Endothelial cell of umbilical vein (primary cell): ENCODE measurements around the gene ENTPD3. TPM values are rescaled to one million over a fixed set of nuclear protein-coding genes. Genes with fewer than 3 reads are reported as not detected.

ENCODE experiments used
- BruUV-seq: library from RNA; stranded (reverse); fragments of 400-500 nt; replicated peaks from 2 replicates; lab custom pipeline; 2021; lab: Mats Ljungman, UMichigan
- CTCF ChIA-PET: fragments of 300-600, 350-600 bp; sonication (Branson Sonifier 250); formaldehyde crosslinking; loops from one replicate; lab custom pipeline; 2021; ENCODE audit warnings: antibody characterized with exemption, inconsistent platforms; lab: Charles Lee
- POLR2A ChIA-PET: fragments of 300-600, 350-600 bp; sonication (Branson Sonifier 250); formaldehyde crosslinking; loops from one replicate; lab custom pipeline; 2021; ENCODE audit warnings: antibody characterized with exemption, inconsistent platforms; lab: Charles Lee
- DNase-seq: peaks from one replicate; pipeline ENCODE4 v3.0.0-alpha.2; 2011; ENCODE audit warnings: low read depth, low spot score
- FAIRE-seq: peaks from 2 replicates; lab custom pipeline; 2011; peaks lifted over from hg19 to GRCh38; lab: Jason Lieb, UNC
- H2AFZ ChIP-seq: 2 replicates; pipeline ENCODE4 v1.6.0; 2012; ENCODE audit warnings: low read depth, low read length, control low read depth, inconsistent platforms
- H3K27ac ChIP-seq: 2 replicates; pipeline ENCODE4 v1.5.1; 2011; ENCODE audit warnings: low read depth, mild to moderate bottlenecking, control low read depth, low read length, moderate library complexity; ENCODE audit not compliant: insufficient read depth
- H3K27me3 ChIP-seq, 2 experiments: 2 replicates each; pipeline versions ENCODE4 v1.6.0 to v1.6.1; 2011; ENCODE audit warnings: low read length in 2 of 2, mixed read lengths in 1 of 2; ENCODE audit not compliant: control insufficient read depth in 2 of 2, insufficient read depth in 2 of 2
- H3K36me3 ChIP-seq, 2 experiments: 2 replicates in 1 of 2; 3 replicates in 1 of 2; pipeline ENCODE4 v1.5.1; 2011; ENCODE audit warnings: low read length in 2 of 2, mild to moderate bottlenecking in 1 of 2, moderate library complexity in 1 of 2; ENCODE audit not compliant: control insufficient read depth in 2 of 2, insufficient read depth in 2 of 2; ENCODE audit errors: extremely low read depth in 1 of 2
- H3K4me1 ChIP-seq: 3 replicates; pipeline ENCODE4 v1.5.1; 2011; ENCODE audit warnings: mild to moderate bottlenecking, low read length; ENCODE audit not compliant: control insufficient read depth, insufficient read depth; ENCODE audit errors: extremely low read depth
- H3K4me2 ChIP-seq: 2 replicates; pipeline ENCODE4 v1.6.1; 2011; ENCODE audit warnings: low read length, control low read depth, mixed read lengths; ENCODE audit not compliant: insufficient read depth
- H3K4me3 ChIP-seq, 3 experiments: fragments of 200-600 bp in 1 of 3; sonication (generic), shearing (Covaris generic) in 1 of 3; replicated peaks in 1 of 3; 2 replicates each; pipeline ENCODE4 v1.5.1; 2011 to 2016; ENCODE audit warnings: control low read depth in 3 of 3, low read length in 3 of 3, mild to moderate bottlenecking in 2 of 3, inconsistent platforms in 1 of 3, low read depth in 1 of 3, moderate library complexity in 1 of 3; ENCODE audit not compliant: insufficient read depth in 1 of 3
- H3K79me2 ChIP-seq: 2 replicates; pipeline ENCODE4 v1.6.0; 2012; ENCODE audit warnings: low read length, inconsistent platforms; ENCODE audit not compliant: control insufficient read depth, insufficient read depth
- H3K9ac ChIP-seq: replicated peaks from 2 replicates; pipeline ENCODE3; 2011; ENCODE audit warnings: low read length, control low read depth; ENCODE audit not compliant: insufficient read depth; ENCODE audit errors: extremely low read depth
- H3K9me1 ChIP-seq: replicated peaks from 3 replicates; pipeline ENCODE4 v1.6.0; 2011; ENCODE audit warnings: mild to moderate bottlenecking, low read length; ENCODE audit not compliant: control insufficient read depth, insufficient read depth; ENCODE audit errors: extremely low read depth
- H3K9me3 ChIP-seq: replicated peaks from 2 replicates; pipeline ENCODE4 v1.5.1; 2012; ENCODE audit warnings: low read length, inconsistent platforms; ENCODE audit not compliant: control insufficient read depth, insufficient read depth
- H4K20me1 ChIP-seq: replicated peaks from 2 replicates; pipeline ENCODE3; 2011; ENCODE audit warnings: mild to moderate bottlenecking, low read length; ENCODE audit not compliant: control insufficient read depth, insufficient read depth; ENCODE audit errors: extremely low read depth
- EZH2 ChIP-seq: IDR thresholded peaks from 2 replicates; pipeline ENCODE4 v1.6.1; 2012; ENCODE audit warnings: borderline replicate concordance, low read depth, mild to moderate bottlenecking, moderate library complexity, low read length, inconsistent platforms; ENCODE audit not compliant: severe bottlenecking
- FOS ChIP-seq: IDR thresholded peaks from 2 replicates; pipeline ENCODE4 v1.6.1; 2011; ENCODE audit warnings: mild to moderate bottlenecking, low read length, moderate library complexity, borderline replicate concordance; ENCODE audit not compliant: insufficient read depth
- GATA2 ChIP-seq: IDR thresholded peaks from 2 replicates; pipeline ENCODE4 v1.7.0; 2011; ENCODE audit warnings: low read depth, mild to moderate bottlenecking, moderate library complexity, mixed read lengths, low read length; ENCODE audit not compliant: insufficient read length, insufficient read depth
- JUN ChIP-seq: IDR thresholded peaks from 2 replicates; pipeline ENCODE4 v1.6.1; 2011; ENCODE audit warnings: borderline replicate concordance, low read depth; ENCODE audit not compliant: insufficient read length, insufficient read depth
- MAX ChIP-seq: IDR thresholded peaks from 2 replicates; pipeline ENCODE4 v1.6.1; 2011; ENCODE audit not compliant: insufficient read depth, insufficient read length
- MYC ChIP-seq: IDR thresholded peaks from one replicate; pipeline ENCODE4 v1.6.1; 2011; ENCODE audit warnings: mild to moderate bottlenecking, low read depth, low read length
- POLR2A ChIP-seq: IDR thresholded peaks from 2 replicates; pipeline ENCODE4 v1.6.1; 2012; ENCODE audit warnings: low read depth, mild to moderate bottlenecking, control low read depth, low read length
- POLR2AphosphoS5 ChIP-seq: IDR thresholded peaks from 2 replicates; pipeline ENCODE4 v1.6.1; 2012; ENCODE audit warnings: low read depth, mild to moderate bottlenecking, control low read depth, low read length, moderate library complexity; ENCODE audit not compliant: insufficient read depth
- dilution Hi-C: fragments of 300-500 bp; cut with MboI; formaldehyde crosslinking; loops from one replicate; pipeline ENCODE4 v1.15.0; 2019; ENCODE audit warnings: low sequenced_read_pairs; ENCODE audit not compliant: extremely low pct_ligation_motif_present
- intact Hi-C: fragments of 100-400 bp; cut with micrococcal nuclease; formaldehyde crosslinking; loops from one replicate; pipeline ENCODE4 v1.10.0; 2022
- polyA plus RNA-seq, 4 experiments: library from polyadenylated mRNA; depleted of rRNA in 3 of 4; stranded (reverse) in 3 of 4; unstranded in 1 of 4; fragments of >200 nt; gene quantifications; 2 replicates each; pipeline versions ENCODE4 v1.2.1 to v1.2.3, GENCODE V29; 2011 to 2012; ENCODE audit warnings: missing spikeins in 1 of 4
- total RNA-seq: library from RNA; stranded (reverse); gene quantifications from 2 replicates; pipeline ENCODE4 v1.2.3, GENCODE V29; 2021
- TF ChIP-seq, protein P1 (sequence below), 2 donors: IDR thresholded peaks; 1 replicate in 1 of 2; 2 replicates in 1 of 2; pipeline ENCODE4 v1.5.1; 2011; ENCODE audit warnings: low read length in 2 of 2, mild to moderate bottlenecking in 2 of 2, moderate library complexity in 2 of 2, control low read depth in 1 of 2, inconsistent platforms in 1 of 2, low read depth in 1 of 2; ENCODE audit not compliant: insufficient read depth in 1 of 2; ENCODE audit errors: extremely low read depth in 1 of 2

Gene ENTPD3
- total and polyA plus RNA-seq, 2 donors (not counting 3 experiments of a cell fraction or from before 2014, with no cell fraction given), result not detected

GRCh38 chr3:40397129-40397528 lies 10.1 kb downstream of the ENTPD3 start:
- Histone ChIP-seq H3K36me3 (no peaks in the 10 kb centered on the region), H3K4me3 (no peak overlapping the region), H3K4me2 (no peak overlapping the region), H4K20me1 (no peaks in the 10 kb centered on the region), H3K79me2 (no peaks in the 10 kb centered on the region), H3K4me1 (no peaks in the 10 kb centered on the region), H3K9me3 (no peaks in the 10 kb centered on the region), H3K9me1 (no peaks in the 10 kb centered on the region), H3K27me3 (peaks cover 0 to 3% of the 10 kb centered on the region in 2 experiments), H3K27ac (no peak overlapping the region), H2AFZ (no peak overlapping the region), H3K9ac (no peak overlapping the region)
- FAIRE-seq, result no peak
- BruUV-seq, result no TSS peak
- TF ChIP-seq POLR2A (no peak), MYC (no peak), EZH2 (no peak), GATA2 (no peak), FOS (no peak), POLR2AphosphoS5 (no peak), JUN (no peak), MAX (no peak)
- TF ChIP-seq, protein P1, sequence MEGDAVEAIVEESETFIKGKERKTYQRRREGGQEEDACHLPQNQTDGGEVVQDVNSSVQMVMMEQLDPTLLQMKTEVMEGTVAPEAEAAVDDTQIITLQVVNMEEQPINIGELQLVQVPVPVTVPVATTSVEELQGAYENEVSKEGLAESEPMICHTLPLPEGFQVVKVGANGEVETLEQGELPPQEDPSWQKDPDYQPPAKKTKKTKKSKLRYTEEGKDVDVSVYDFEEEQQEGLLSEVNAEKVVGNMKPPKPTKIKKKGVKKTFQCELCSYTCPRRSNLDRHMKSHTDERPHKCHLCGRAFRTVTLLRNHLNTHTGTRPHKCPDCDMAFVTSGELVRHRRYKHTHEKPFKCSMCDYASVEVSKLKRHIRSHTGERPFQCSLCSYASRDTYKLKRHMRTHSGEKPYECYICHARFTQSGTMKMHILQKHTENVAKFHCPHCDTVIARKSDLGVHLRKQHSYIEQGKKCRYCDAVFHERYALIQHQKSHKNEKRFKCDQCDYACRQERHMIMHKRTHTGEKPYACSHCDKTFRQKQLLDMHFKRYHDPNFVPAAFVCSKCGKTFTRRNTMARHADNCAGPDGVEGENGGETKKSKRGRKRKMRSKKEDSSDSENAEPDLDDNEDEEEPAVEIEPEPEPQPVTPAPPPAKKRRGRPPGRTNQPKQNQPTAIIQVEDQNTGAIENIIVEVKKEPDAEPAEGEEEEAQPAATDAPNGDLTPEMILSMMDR (IDR thresholded peaks at IDR 0.05; ENCODE audit: extremely low read depth in 1 of 2, insufficient read depth in 1 of 2, low read depth in 1 of 2, low read length in 2 of 2), result no peak
- CTCF ChIA-PET, result no interaction called here
- dilution Hi-C loops, result no loop called here
- intact Hi-C loops, result no loop called here
- POLR2A ChIA-PET, result no interaction called here
- DNase-seq, result no peak
